Spleen (tissue), 11 donors: ENCODE results near the gene UPF2. TPM values are rescaled to one million over a fixed set of nuclear protein-coding genes. Genes with fewer than 3 reads are reported as not detected.

ENCODE experiments used
- DNase-seq: peaks from one replicate; pipeline ENCODE4 v3.0.0-alpha.2; 2020
- H3K27ac ChIP-seq, 8 donors: fragments of 200-600 bp; sonication (generic) in 7 of 8; 1 replicate in 4 of 8; 2 replicates in 4 of 8; pipeline versions ENCODE4 v1.5.0 to v1.8.0; 2016 to 2021; ENCODE audit warnings: inconsistent platforms in 4 of 8, mild to moderate bottlenecking in 4 of 8, moderate library complexity in 1 of 8
- H3K27me3 ChIP-seq, 7 donors: fragments of 200-600 bp; sonication (generic) in 6 of 7; replicated peaks in 1 of 7; 1 replicate in 4 of 7; 2 replicates in 3 of 7; pipeline versions ENCODE4 v1.5.0 to v1.8.0; 2016 to 2021; ENCODE audit warnings: inconsistent platforms in 3 of 7, mild to moderate bottlenecking in 1 of 7
- H3K36me3 ChIP-seq, 6 donors: fragments of 200-600 bp; sonication (generic) in 5 of 6; 1 replicate in 4 of 6; 2 replicates in 2 of 6; pipeline versions ENCODE4 v1.5.0 to v1.8.0; 2016 to 2021; ENCODE audit warnings: inconsistent platforms in 2 of 6
- H3K4me1 ChIP-seq, 6 donors: fragments of 200-600 bp; sonication (generic) in 5 of 6; 1 replicate in 3 of 6; 2 replicates in 3 of 6; pipeline versions ENCODE4 v1.5.0 to v1.8.0; 2016 to 2021; ENCODE audit warnings: inconsistent platforms in 3 of 6
- H3K4me3 ChIP-seq, 8 donors: fragments of 200-600 bp; sonication (generic) in 7 of 8; 1 replicate in 4 of 8; 2 replicates in 4 of 8; pipeline versions ENCODE4 v1.5.0 to v1.8.0; 2016 to 2021; ENCODE audit warnings: inconsistent platforms in 4 of 8, mild to moderate bottlenecking in 4 of 8, moderate library complexity in 2 of 8
- H3K9me3 ChIP-seq, 8 donors: fragments of 200-600 bp; sonication (generic) in 7 of 8; 1 replicate in 4 of 8; 2 replicates in 4 of 8; pipeline versions ENCODE4 v1.5.0 to v1.8.0; 2016 to 2021; ENCODE audit warnings: inconsistent platforms in 4 of 8
- CTCF ChIP-seq, 11 experiments: fragments of 200-600 bp in 7 of 11; fragments of 450-650 bp in 4 of 11; sonication (generic) in 4 of 11; IDR thresholded peaks in 8 of 11; conservative IDR thresholded peaks in 3 of 11; 1 replicate in 7 of 11; 2 replicates in 4 of 11; pipeline versions ENCODE4 v1.4.0 to v1.8.0; 2016 to 2021; ENCODE audit warnings: antibody characterized with exemption in 11 of 11, inconsistent platforms in 4 of 11, mild to moderate bottlenecking in 1 of 11
- POLR2A ChIP-seq, 3 donors: fragments of 450-650 bp; IDR thresholded peaks; one replicate each; pipeline ENCODE4 v1.5.1; 2017; ENCODE audit warnings: antibody characterized with exemption in 3 of 3, mild to moderate bottlenecking in 1 of 3
- POLR2AphosphoS5 ChIP-seq, 3 donors: sonication (generic); formaldehyde crosslinking; IDR thresholded peaks; one replicate each; pipeline ENCODE4 v1.5.1; 2017; ENCODE audit warnings: antibody characterized with exemption in 3 of 3
- WGBS, 5 donors: extraction: QIAGEN DNeasy Blood & Tissue Kit in 3 of 5; methylation state at CpG; one replicate each; pipeline versions ENCODE4 v1.1.5 to v1.1.7; 2013 to 2018; 5-methylcytosine and 5-hydroxymethylcytosine counted together
- intact Hi-C: fragments of 100-400 bp; cut with DNase I; formaldehyde crosslinking; loops from one replicate; pipeline ENCODE4 v1.15.0; 2023; ENCODE audit warnings: low total_unique reads
- polyA plus RNA-seq, 3 donors: library from polyadenylated mRNA; stranded (reverse); fragments of 200-250 nt; gene quantifications; one replicate each; pipeline ENCODE4 v1.2.1, GENCODE V29; 2013
- small RNA-seq, 4 donors: library from RNA; depleted of rRNA; stranded (forward); fragments of <200 nt; gene quantifications; one replicate each; pipeline ENCODE3, GENCODE V24; 2016
- total RNA-seq, 7 donors: library from RNA; depleted of rRNA in 3 of 7; stranded (reverse); fragments of >200 nt in 3 of 7; fragmentation: NEBNext Ultra II Directional in 4 of 7; extraction: Animal tissue kit (Norgen Biotek cat#: 25700) in 4 of 7; gene quantifications; one replicate each; pipeline versions ENCODE4 v1.1.0 to v1.2.1, GENCODE V29; 2016 to 2021
- donor health status: healthy with polysubstance abuse.
- donor health status: DM: no; HTN: no; CAD: no; lungs with moderate emphysema.
- donor health status: DM: no; HTN: no; CAD: no.
- donor health status: Bipolar disorder and iron deficiency.
- donor health status: healthy.
- donor health status: DM: no; HTN: no; CAD: no.
- donor health status: DM: yes; HTN: yes; CAD: no.

Gene UPF2
- total and polyA plus RNA-seq, 10 donors, result 11.5 to 34.9 (median 27.4) TPM

DNA sequence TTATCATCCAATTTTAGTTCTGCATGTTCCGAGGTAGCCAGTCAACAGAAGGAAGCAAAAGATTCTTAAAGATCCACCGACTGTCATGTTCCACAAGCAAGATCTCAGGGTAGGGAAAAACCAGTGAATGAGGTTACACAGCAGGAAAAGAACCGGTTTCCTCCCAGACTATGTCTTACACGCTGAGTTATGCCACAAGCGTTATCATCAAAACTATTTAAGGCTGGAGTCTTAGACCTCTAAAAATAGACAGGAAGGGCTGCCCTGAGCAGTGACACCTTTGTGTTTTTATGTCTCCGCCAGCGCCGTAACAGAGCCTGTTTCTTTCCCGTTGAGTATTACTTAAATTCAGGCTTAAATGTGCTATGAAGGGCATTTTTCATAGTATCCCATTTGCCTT, 171.1 kb downstream of the UPF2 start:
- Histone ChIP-seq H3K4me3 (no peak overlapping the region), H3K9me3 (no peaks in the 10 kb centered on the region), H3K27ac (no peak overlapping the region), H3K4me1 (peaks cover 3 to 43% (median 18%) of the 10 kb centered on the region in 6 donors), H3K36me3 (peaks cover 0 to 41% (median 0%) of the 10 kb centered on the region in 6 donors), H3K27me3 (no peaks in the 10 kb centered on the region)
- intact Hi-C loops, result no loop called here
- 9 to 28% (median 19%) methylated on average over 9 of the region's 9 CpGs for WGBS, 5 donors
- TF ChIP-seq POLR2AphosphoS5 (IDR thresholded peaks at IDR 0.05) (no peak), POLR2A (IDR thresholded peaks at IDR 0.05) (no peak), CTCF (IDR thresholded peaks at IDR 0.05 in 8 of 11, conservative IDR thresholded peaks at IDR 0.05 in 3 of 11) (no peak)
- DNase-seq, result peak; percentile 11

- peaks cover 0 to 45% (median 0%) of the 10 kb centered on the region in 6 donors for H3K36me3 ChIP-seq
- no peak for TF ChIP-seq CTCF (IDR thresholded peaks at IDR 0.05 in 8 of 11, conservative IDR thresholded peaks at IDR 0.05 in 3 of 11)
- no peak for TF ChIP-seq POLR2A (IDR thresholded peaks at IDR 0.05)
- no peak for TF ChIP-seq POLR2AphosphoS5 (IDR thresholded peaks at IDR 0.05)
- H3K27ac ChIP-seq, result no peak overlapping the region
- peaks cover 3 to 37% (median 18%) of the 10 kb centered on the region in 6 donors for H3K4me1 ChIP-seq
- DNase-seq, result no peak
- intact Hi-C loops, result no loop called here
- no peaks in the 10 kb centered on the region for H3K27me3 ChIP-seq
- no peak overlapping the region for H3K4me3 ChIP-seq
- no peaks in the 10 kb centered on the region for H3K9me3 ChIP-seq
- 62 to 75% (median 69%) methylated on average over 7 of the region's 7 CpGs for WGBS, 5 donors
These were observed 171.7 kb downstream of the UPF2 start for GRCh38 chr10:11870900-11871400.

DNA sequence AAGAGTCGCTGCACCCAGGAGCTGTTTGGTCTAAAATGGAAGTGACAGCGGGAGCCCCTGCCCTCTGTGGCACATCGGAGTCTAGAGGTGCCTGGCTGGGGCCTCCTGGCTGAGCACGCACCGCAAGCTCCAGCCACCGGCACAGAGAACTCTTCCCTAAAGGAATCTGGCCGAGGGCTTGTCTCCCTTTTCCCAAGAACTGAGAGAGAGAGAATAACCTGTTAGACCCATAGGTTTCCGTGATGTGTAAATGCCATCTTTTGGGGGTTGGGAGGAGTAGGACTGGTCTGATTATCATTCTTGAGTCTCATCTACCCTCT, 172.2 kb downstream of the UPF2 start:
- Histone ChIP-seq H3K27me3 (no peaks in the 10 kb centered on the region), H3K36me3 (peaks cover 0 to 47% (median 0%) of the 10 kb centered on the region in 6 donors), H3K9me3 (no peaks in the 10 kb centered on the region), H3K27ac (no peak overlapping the region), H3K4me3 (no peak overlapping the region), H3K4me1 (peaks cover 3 to 36% (median 18%) of the 10 kb centered on the region in 6 donors)
- intact Hi-C loops, result no loop called here
- TF ChIP-seq CTCF (IDR thresholded peaks at IDR 0.05 in 8 of 11, conservative IDR thresholded peaks at IDR 0.05 in 3 of 11) (no peak), POLR2A (IDR thresholded peaks at IDR 0.05) (no peak), POLR2AphosphoS5 (IDR thresholded peaks at IDR 0.05) (no peak)
- WGBS, 5 donors, result 89 to 97% (median 92%) methylated on average over 7 to 8 of the region's 8 CpGs
- peak; percentile 58 for DNase-seq

Small RNAs within 50 kb of the gene (small RNA-seq; reads per million reads assigned to genes)
- gene RNU6-1095P, result 0 reads per million in 4 donors

Other genes with a start within 250 kb of the UPF2 start
- 10 to 100 TPM in 4 of 7 donors, 1 to 10 TPM in 3; 5.2 to 15.4 (median 10.8) TPM for gene PROSER2, start 219.5 kb downstream of the UPF2 start, total RNA-seq
- 1 to 10 TPM; 1.6 to 3.5 (median 1.6) TPM for gene PROSER2, start 219.5 kb downstream of the UPF2 start, polyA plus RNA-seq
- gene DHTKD1, start 26.1 kb upstream of the UPF2 start, total RNA-seq, result 10 to 100 TPM; 21.5 to 36.6 (median 29.6) TPM
- gene DHTKD1, start 26.1 kb upstream of the UPF2 start, polyA plus RNA-seq, result 1 to 10 TPM; 7.4 to 8.6 (median 8.0) TPM
- gene SEC61A2, start 86.9 kb upstream of the UPF2 start, total RNA-seq, result 10 to 100 TPM in 2 of 7 donors, 1 to 10 TPM in 5; 7.2 to 14.6 (median 8.4) TPM
- gene SEC61A2, start 86.9 kb upstream of the UPF2 start, polyA plus RNA-seq, result 1 to 10 TPM; 2.7 to 4.1 (median 3.1) TPM
- 10 to 100 TPM; 33.5 to 63.4 (median 44.7) TPM for gene NUDT5, start 153.1 kb upstream of the UPF2 start, total RNA-seq
- 10 to 100 TPM; 32.5 to 44.3 (median 36.9) TPM for gene NUDT5, start 153.1 kb upstream of the UPF2 start, polyA plus RNA-seq
- 10 to 100 TPM; 52.7 to 93.8 (median 67.8) TPM for gene CDC123, start 153.4 kb upstream of the UPF2 start, total RNA-seq
- 10 to 100 TPM; 38.8 to 54.6 (median 47.1) TPM for gene CDC123, start 153.4 kb upstream of the UPF2 start, polyA plus RNA-seq